Mesendoderm (in vitro differentiated cells): ENCODE measurements around the gene MACROD2.
A peak's percentile ranks its signal among the peaks of the same experiment; 100 is the strongest.

Experiments
- DNase-seq: peaks from one replicate; pipeline ENCODE4 v3.0.0; 2013
- H2AK5ac ChIP-seq: 2 replicates; pipeline ENCODE4 v1.6.1; 2013; ENCODE audit warnings: low read length, inconsistent platforms
- H2BK120ac ChIP-seq: 2 replicates; pipeline ENCODE4 v1.6.1; 2013; ENCODE audit warnings: low read depth, mild to moderate bottlenecking, low read length, moderate library complexity, mixed read lengths
- H2BK15ac ChIP-seq: replicated peaks from 2 replicates; pipeline ENCODE4 v1.6.1; 2013; ENCODE audit warnings: low read depth, mild to moderate bottlenecking, moderate library complexity
- H2BK5ac ChIP-seq: 2 replicates; pipeline ENCODE4 v1.6.1; 2013; ENCODE audit warnings: low read length, inconsistent platforms
- H3K18ac ChIP-seq: 2 replicates; pipeline ENCODE4 v1.6.1; 2013; ENCODE audit warnings: mild to moderate bottlenecking, low read length, mixed read lengths
- H3K23ac ChIP-seq: one replicate; pipeline ENCODE4 v1.6.1; 2013; ENCODE audit warnings: low read length
- H3K27ac ChIP-seq: 2 replicates; pipeline ENCODE4 v1.5.1; 2013; ENCODE audit warnings: low read depth, mild to moderate bottlenecking, inconsistent platforms, low read length, moderate library complexity
- H3K27me3 ChIP-seq: 2 replicates; pipeline ENCODE4 v1.6.1; 2013; ENCODE audit warnings: low read length, control low read depth, mild to moderate bottlenecking, inconsistent platforms; ENCODE audit not compliant: insufficient read depth, poor library complexity
- H3K36me3 ChIP-seq: 2 replicates; pipeline ENCODE4 v1.6.1; 2013; ENCODE audit warnings: low read length, inconsistent platforms; ENCODE audit not compliant: control insufficient read depth, insufficient read depth
- H3K4ac ChIP-seq: one replicate; pipeline ENCODE4 v1.6.1; 2013; ENCODE audit warnings: low read depth, mild to moderate bottlenecking, low read length, moderate library complexity
- H3K4me1 ChIP-seq: 2 replicates; pipeline ENCODE4 v1.6.1; 2013; ENCODE audit warnings: low read depth, low read length, inconsistent platforms; ENCODE audit not compliant: control insufficient read depth
- H3K4me2 ChIP-seq: 2 replicates; pipeline ENCODE4 v1.6.1; 2013; ENCODE audit warnings: low read length
- H3K4me3 ChIP-seq: 2 replicates; pipeline ENCODE4 v1.5.1; 2013; ENCODE audit warnings: mild to moderate bottlenecking, low read length
- H3K56ac ChIP-seq: one replicate; pipeline ENCODE4 v1.6.1; 2013; ENCODE audit warnings: low read length
- H3K79me1 ChIP-seq: 2 replicates; pipeline ENCODE4 v1.6.1; 2013; ENCODE audit warnings: low read length, inconsistent platforms
- H3K79me2 ChIP-seq: 2 replicates; pipeline ENCODE4 v1.6.1; 2013; ENCODE audit warnings: mild to moderate bottlenecking, low read length; ENCODE audit not compliant: control insufficient read depth, insufficient read depth
- H3K9ac ChIP-seq: 2 replicates; pipeline ENCODE4 v1.6.1; 2013; ENCODE audit warnings: low read length, inconsistent platforms
- H4K5ac ChIP-seq: one replicate; pipeline ENCODE4 v1.6.1; 2013; ENCODE audit warnings: low read length
- H4K8ac ChIP-seq: one replicate; pipeline ENCODE4 v1.6.1; 2013; ENCODE audit warnings: low read depth, mild to moderate bottlenecking, control low read depth, low read length, moderate library complexity
- WGBS: extraction: QIAGEN DNeasy Blood & Tissue Kit; methylation state at CpG from one replicate; pipeline ENCODE4 v1.1.7; 2013; ENCODE audit warnings: low lambda C conversion rate, missing lambda C conversion rate; ENCODE audit not compliant: insufficient coverage; ENCODE audit errors: extremely low coverage; 5-methylcytosine and 5-hydroxymethylcytosine counted together

MACROD2 gene

GRCh38 chr20:15875446-15875845, 1880.1 kb downstream of the MACROD2 start:
- H3K79me1 ChIP-seq = no peaks in the 10 kb centered on the region
- no peak overlapping the region for H3K4me3 ChIP-seq
- no peak for DNase-seq
- no peaks in the 10 kb centered on the region for H3K79me2 ChIP-seq
- H3K18ac ChIP-seq = no peak overlapping the region
- H2AK5ac ChIP-seq = no peak overlapping the region
- H3K27me3 ChIP-seq = no peaks in the 10 kb centered on the region
- H3K23ac ChIP-seq = no peak overlapping the region
- no peaks in the 10 kb centered on the region for H3K36me3 ChIP-seq
- WGBS = no CpG with 5 or more reads among the region's 3 CpGs
- no peaks in the 10 kb centered on the region for H3K4me1 ChIP-seq
- H3K4me2 ChIP-seq = no peak overlapping the region
- H3K4ac ChIP-seq = no peak overlapping the region
- no peak overlapping the region for H3K27ac ChIP-seq
- H3K56ac ChIP-seq = no peak overlapping the region
- no peak overlapping the region for H2BK120ac ChIP-seq
- no peak overlapping the region for H4K8ac ChIP-seq
- no peak overlapping the region for H4K5ac ChIP-seq
- no peak overlapping the region for H3K9ac ChIP-seq
- no peak overlapping the region for H2BK15ac ChIP-seq
- no peak overlapping the region for H2BK5ac ChIP-seq

GRCh38 chr20:15882553-15882952, 1887.2 kb downstream of the MACROD2 start:
- no peak overlapping the region for H2BK5ac ChIP-seq
- H3K36me3 ChIP-seq = no peaks in the 10 kb centered on the region
- no peak overlapping the region for H3K4me2 ChIP-seq
- H4K8ac ChIP-seq = no peak overlapping the region
- H2BK15ac ChIP-seq = no peak overlapping the region
- H3K27me3 ChIP-seq = no peaks in the 10 kb centered on the region
- H3K79me1 ChIP-seq = no peaks in the 10 kb centered on the region
- H3K79me2 ChIP-seq = no peaks in the 10 kb centered on the region
- H3K18ac ChIP-seq = no peak overlapping the region
- no peak for DNase-seq
- H3K23ac ChIP-seq = no peak overlapping the region
- no peak overlapping the region for H3K9ac ChIP-seq
- H3K4me3 ChIP-seq = no peak overlapping the region
- no peak overlapping the region for H3K56ac ChIP-seq
- no peaks in the 10 kb centered on the region for H3K4me1 ChIP-seq
- no peak overlapping the region for H2BK120ac ChIP-seq
- no CpG with 5 or more reads among the region's 4 CpGs for WGBS
- no peak overlapping the region for H3K27ac ChIP-seq
- H2AK5ac ChIP-seq = no peak overlapping the region
- no peak overlapping the region for H4K5ac ChIP-seq
- no peak overlapping the region for H3K4ac ChIP-seq

- no peak overlapping the region for H2BK15ac ChIP-seq
- H2AK5ac ChIP-seq = no peak overlapping the region
- DNase-seq = no peak
- no peaks in the 10 kb centered on the region for H3K36me3 ChIP-seq
- H3K79me2 ChIP-seq = no peaks in the 10 kb centered on the region
- H3K56ac ChIP-seq = no peak overlapping the region
- no peak overlapping the region for H2BK5ac ChIP-seq
- H3K27ac ChIP-seq = no peak overlapping the region
- no peaks in the 10 kb centered on the region for H3K79me1 ChIP-seq
- H4K8ac ChIP-seq = no peak overlapping the region
- no peak overlapping the region for H4K5ac ChIP-seq
- H3K4me1 ChIP-seq = no peaks in the 10 kb centered on the region
- WGBS = no CpG with 5 or more reads among the region's 2 CpGs
- H3K4me2 ChIP-seq = no peak overlapping the region
- H3K9ac ChIP-seq = no peak overlapping the region
- H2BK120ac ChIP-seq = no peak overlapping the region
- H3K27me3 ChIP-seq = no peaks in the 10 kb centered on the region
- no peak overlapping the region for H3K4me3 ChIP-seq
- H3K23ac ChIP-seq = no peak overlapping the region
- no peak overlapping the region for H3K4ac ChIP-seq
- H3K18ac ChIP-seq = no peak overlapping the region
These were observed 1890.9 kb downstream of the MACROD2 start for GRCh38 chr20:15886250-15886649.

- no peak overlapping the region for H3K4me3 ChIP-seq
- no peak overlapping the region for H2BK120ac ChIP-seq
- no peak overlapping the region for H3K18ac ChIP-seq
- no peak overlapping the region for H4K8ac ChIP-seq
- no peak overlapping the region for H4K5ac ChIP-seq
- H3K79me2 ChIP-seq = no peaks in the 10 kb centered on the region
- no peak overlapping the region for H3K4me2 ChIP-seq
- no peaks in the 10 kb centered on the region for H3K27me3 ChIP-seq
- H3K27ac ChIP-seq = no peak overlapping the region
- no peak overlapping the region for H3K23ac ChIP-seq
- DNase-seq = no peak
- H3K56ac ChIP-seq = no peak overlapping the region
- H2BK5ac ChIP-seq = no peak overlapping the region
- H3K4me1 ChIP-seq = no peaks in the 10 kb centered on the region
- no CpG with 5 or more reads among the region's 2 CpGs for WGBS
- no peaks in the 10 kb centered on the region for H3K36me3 ChIP-seq
- no peak overlapping the region for H2BK15ac ChIP-seq
- no peak overlapping the region for H2AK5ac ChIP-seq
- H3K79me1 ChIP-seq = no peaks in the 10 kb centered on the region
- no peak overlapping the region for H3K4ac ChIP-seq
- H3K9ac ChIP-seq = no peak overlapping the region
These were observed 1892.1 kb downstream of the MACROD2 start for GRCh38 chr20:15887387-15887786.

GRCh38 chr20:15889061-15889460, 1893.7 kb downstream of the MACROD2 start:
- Histone ChIP-seq H3K18ac (no peak overlapping the region), H3K4me1 (no peaks in the 10 kb centered on the region), H3K27me3 (no peaks in the 10 kb centered on the region), H3K79me1 (no peaks in the 10 kb centered on the region), H2BK5ac (no peak overlapping the region), H4K5ac (no peak overlapping the region), H2BK120ac (no peak overlapping the region), H2BK15ac (no peak overlapping the region), H3K79me2 (no peaks in the 10 kb centered on the region), H3K4me2 (no peak overlapping the region), H3K4me3 (no peak overlapping the region), H4K8ac (no peak overlapping the region), H3K4ac (no peak overlapping the region), H3K27ac (no peak overlapping the region), H3K23ac (no peak overlapping the region), H3K36me3 (no peaks in the 10 kb centered on the region), H3K56ac (no peak overlapping the region), H2AK5ac (no peak overlapping the region), H3K9ac (no peak overlapping the region)
- WGBS = no CpG with 5 or more reads among the region's 3 CpGs
- DNase-seq = no peak

GRCh38 chr20:15889514-15890256, 1894.4 kb downstream of the MACROD2 start:
- DNase-seq = peak; percentile 40
- no peak overlapping the region for H3K18ac ChIP-seq
- no peak overlapping the region for H3K27ac ChIP-seq
- H3K27me3 ChIP-seq = no peaks in the 10 kb centered on the region
- no peak overlapping the region for H3K9ac ChIP-seq
- no peaks in the 10 kb centered on the region for H3K79me1 ChIP-seq
- no peak overlapping the region for H3K4ac ChIP-seq
- no peak overlapping the region for H3K4me2 ChIP-seq
- H2AK5ac ChIP-seq = no peak overlapping the region
- H2BK120ac ChIP-seq = no peak overlapping the region
- H2BK15ac ChIP-seq = no peak overlapping the region
- H2BK5ac ChIP-seq = no peak overlapping the region
- no peak overlapping the region for H4K5ac ChIP-seq
- H3K4me1 ChIP-seq = no peaks in the 10 kb centered on the region
- no peak overlapping the region for H3K4me3 ChIP-seq
- no peaks in the 10 kb centered on the region for H3K36me3 ChIP-seq
- H4K8ac ChIP-seq = no peak overlapping the region
- no peak overlapping the region for H3K23ac ChIP-seq
- no peaks in the 10 kb centered on the region for H3K79me2 ChIP-seq
- no peak overlapping the region for H3K56ac ChIP-seq
